Measurements from ENCODE around the gene PPFIA4.

DNA sequence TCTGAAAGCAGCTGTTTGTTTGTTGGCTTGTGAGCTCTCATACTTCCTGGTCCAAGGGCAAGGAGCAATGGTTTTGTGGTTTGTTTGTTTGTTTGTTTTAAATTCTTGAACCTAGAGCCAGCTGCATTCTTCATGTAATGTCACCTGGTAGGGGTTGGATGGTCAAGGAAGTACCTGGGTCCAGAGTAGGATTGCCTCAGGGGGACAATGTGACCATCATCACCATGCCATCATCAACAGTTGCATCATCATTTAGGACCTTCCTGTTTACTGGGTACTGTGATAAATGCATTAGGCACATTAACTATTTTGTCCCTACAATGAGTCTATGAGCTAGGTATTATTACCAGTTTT lies 74.2 kb downstream of the PPFIA4 start:
- TF ChIP-seq, protein P1, sequence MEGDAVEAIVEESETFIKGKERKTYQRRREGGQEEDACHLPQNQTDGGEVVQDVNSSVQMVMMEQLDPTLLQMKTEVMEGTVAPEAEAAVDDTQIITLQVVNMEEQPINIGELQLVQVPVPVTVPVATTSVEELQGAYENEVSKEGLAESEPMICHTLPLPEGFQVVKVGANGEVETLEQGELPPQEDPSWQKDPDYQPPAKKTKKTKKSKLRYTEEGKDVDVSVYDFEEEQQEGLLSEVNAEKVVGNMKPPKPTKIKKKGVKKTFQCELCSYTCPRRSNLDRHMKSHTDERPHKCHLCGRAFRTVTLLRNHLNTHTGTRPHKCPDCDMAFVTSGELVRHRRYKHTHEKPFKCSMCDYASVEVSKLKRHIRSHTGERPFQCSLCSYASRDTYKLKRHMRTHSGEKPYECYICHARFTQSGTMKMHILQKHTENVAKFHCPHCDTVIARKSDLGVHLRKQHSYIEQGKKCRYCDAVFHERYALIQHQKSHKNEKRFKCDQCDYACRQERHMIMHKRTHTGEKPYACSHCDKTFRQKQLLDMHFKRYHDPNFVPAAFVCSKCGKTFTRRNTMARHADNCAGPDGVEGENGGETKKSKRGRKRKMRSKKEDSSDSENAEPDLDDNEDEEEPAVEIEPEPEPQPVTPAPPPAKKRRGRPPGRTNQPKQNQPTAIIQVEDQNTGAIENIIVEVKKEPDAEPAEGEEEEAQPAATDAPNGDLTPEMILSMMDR (IDR thresholded peaks at IDR 0.05): no peak
- TF ChIP-seq POLR2A (IDR thresholded peaks at IDR 0.05): no peak
